Measurements from ENCODE around the gene OXTR. TPM values are rescaled to one million over a fixed set of nuclear protein-coding genes. Genes with fewer than 3 reads are reported as not detected.

The OXTR gene
- total and polyA plus RNA-seq, 4 donors = 1.6 to 5.6 (median 4.1) TPM

DNA sequence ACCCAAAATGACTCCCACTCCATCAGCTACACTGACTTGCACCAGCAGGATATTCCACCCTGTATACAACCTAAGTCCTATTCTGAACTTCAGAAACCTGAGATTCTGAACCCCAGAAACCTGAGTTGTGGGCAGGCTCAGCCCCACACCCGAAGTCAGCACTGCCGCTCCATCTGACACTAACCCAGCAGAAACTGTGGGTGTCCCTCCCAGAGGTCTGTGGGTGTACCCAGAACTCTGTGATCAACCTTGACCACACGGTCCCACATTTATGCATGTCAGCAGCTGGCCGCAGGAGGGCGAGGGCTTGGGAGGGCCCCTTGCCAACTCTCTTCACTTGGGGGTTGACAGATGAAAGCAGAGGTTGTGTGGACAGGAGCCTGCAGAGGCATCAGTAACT lies 9.3 kb downstream of the OXTR start:
- Histone ChIP-seq H3K27me3 (ENCODE audit: control insufficient read depth, insufficient read depth, low read length) (no peaks in the 10 kb centered on the region), H3K9me3 (ENCODE audit: control insufficient read depth, insufficient read depth, low read length) (no peaks in the 10 kb centered on the region), H3K4me1 (ENCODE audit: control insufficient read depth, insufficient read depth, low read length) (peaks cover 14% of the 10 kb centered on the region), H3K4me3 (ENCODE audit: low read depth, low read length) (no peak overlapping the region), H3K27ac (ENCODE audit: low read depth, low read length) (no peak overlapping the region), H3K36me3 (ENCODE audit: control insufficient read depth, insufficient read depth, low read length) (no peaks in the 10 kb centered on the region)
- WGBS (ENCODE audit: insufficient coverage) = 80% methylated on average over 5 of the region's 5 CpGs
- no peak for DNase-seq (ENCODE audit: low read depth in 4 of 6, low spot score in 6 of 6)

DNA sequence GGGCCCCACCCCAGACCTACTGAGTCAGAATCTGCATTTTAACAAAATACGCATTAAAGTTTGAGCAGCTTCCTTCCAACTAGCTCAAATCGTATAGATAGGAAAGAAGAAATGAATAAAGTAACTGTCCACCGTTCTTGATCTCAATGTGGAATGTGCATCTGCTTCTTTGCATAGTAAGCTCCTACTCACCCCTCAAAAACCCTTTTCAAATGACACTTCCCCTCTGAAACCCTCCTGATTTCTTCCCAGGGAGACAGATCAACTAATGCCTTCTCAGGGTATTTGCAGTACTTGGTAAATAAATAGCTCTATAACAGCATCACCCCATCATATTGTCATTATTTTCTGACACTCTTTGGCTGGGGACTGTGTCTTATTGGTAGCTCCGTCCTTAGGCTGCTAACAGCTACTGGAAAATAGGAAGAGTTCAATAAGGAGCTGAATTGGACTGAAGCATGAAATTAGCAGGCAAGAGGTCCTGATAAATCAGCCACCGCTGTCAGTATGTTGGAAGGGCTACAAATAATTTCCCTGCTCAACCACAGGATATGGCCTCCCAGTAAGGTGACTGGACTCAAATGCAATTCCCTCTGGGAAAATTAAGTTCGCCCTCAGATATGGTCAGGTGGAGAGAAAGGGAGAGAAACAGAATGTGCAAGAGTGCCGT lies 10.2 kb downstream of the OXTR start:
- Histone ChIP-seq H3K4me3 (ENCODE audit: low read depth, low read length) (no peak overlapping the region), H3K9me3 (ENCODE audit: control insufficient read depth, insufficient read depth, low read length) (no peaks in the 10 kb centered on the region), H3K4me1 (ENCODE audit: control insufficient read depth, insufficient read depth, low read length) (peaks cover 14% of the 10 kb centered on the region), H3K27me3 (ENCODE audit: control insufficient read depth, insufficient read depth, low read length) (no peaks in the 10 kb centered on the region), H3K36me3 (ENCODE audit: control insufficient read depth, insufficient read depth, low read length) (no peaks in the 10 kb centered on the region), H3K27ac (ENCODE audit: low read depth, low read length) (no peak overlapping the region)
- WGBS (ENCODE audit: insufficient coverage) = 85% methylated on average over 3 of the region's 7 CpGs
- DNase-seq (ENCODE audit: low read depth in 4 of 6, low spot score in 6 of 6) = peak in 1 of 6 donors; percentile 39

- no peaks in the 10 kb centered on the region for H3K27me3 ChIP-seq (ENCODE audit: control insufficient read depth, insufficient read depth, low read length)
- WGBS (ENCODE audit: insufficient coverage) = 60% methylated on average over 10 of the region's 24 CpGs
- H3K4me3 ChIP-seq (ENCODE audit: low read depth, low read length) = no peak overlapping the region
- peaks cover 4% of the 10 kb centered on the region for H3K36me3 ChIP-seq (ENCODE audit: control insufficient read depth, insufficient read depth, low read length)
- DNase-seq (ENCODE audit: low read depth in 4 of 6, low spot score in 6 of 6) = no peak
- no peak overlapping the region for H3K27ac ChIP-seq (ENCODE audit: low read depth, low read length)
- H3K4me1 ChIP-seq (ENCODE audit: control insufficient read depth, insufficient read depth, low read length) = peaks cover 14% of the 10 kb centered on the region
- H3K9me3 ChIP-seq (ENCODE audit: control insufficient read depth, insufficient read depth, low read length) = no peaks in the 10 kb centered on the region
Observed at GRCh38 chr3:8757551-8758518, 11.6 kb downstream of the OXTR start.

DNA sequence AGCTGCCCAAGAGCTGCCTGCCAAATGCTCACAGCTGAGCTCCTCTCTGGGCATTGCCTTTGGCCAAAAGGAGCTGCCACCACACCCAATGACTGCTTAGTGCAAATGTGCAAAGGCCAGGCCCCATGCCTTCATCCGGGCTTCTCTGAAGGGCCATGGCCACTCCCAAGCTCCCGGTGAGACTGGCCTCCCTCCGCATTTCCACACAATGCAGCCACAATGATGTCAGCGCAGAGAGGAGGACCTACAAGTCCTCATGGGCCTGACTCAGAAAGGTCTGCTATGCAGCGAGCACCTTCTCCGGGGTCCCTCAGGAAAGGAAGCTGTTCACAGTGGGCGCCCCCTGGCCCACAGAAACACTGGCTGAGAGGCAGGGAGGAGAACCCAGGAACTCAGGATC lies 12.7 kb downstream of the OXTR start:
- H3K36me3 ChIP-seq (ENCODE audit: control insufficient read depth, insufficient read depth, low read length) = peaks cover 7% of the 10 kb centered on the region
- H3K27me3 ChIP-seq (ENCODE audit: control insufficient read depth, insufficient read depth, low read length) = no peaks in the 10 kb centered on the region
- H3K4me1 ChIP-seq (ENCODE audit: control insufficient read depth, insufficient read depth, low read length) = peaks cover 14% of the 10 kb centered on the region
- H3K4me3 ChIP-seq (ENCODE audit: low read depth, low read length) = no peak overlapping the region
- H3K9me3 ChIP-seq (ENCODE audit: control insufficient read depth, insufficient read depth, low read length) = no peaks in the 10 kb centered on the region
- no peak overlapping the region for H3K27ac ChIP-seq (ENCODE audit: low read depth, low read length)
- no peak for DNase-seq (ENCODE audit: low read depth in 4 of 6, low spot score in 6 of 6)
- WGBS (ENCODE audit: insufficient coverage) = 85% methylated on average over 4 of the region's 7 CpGs

DNA sequence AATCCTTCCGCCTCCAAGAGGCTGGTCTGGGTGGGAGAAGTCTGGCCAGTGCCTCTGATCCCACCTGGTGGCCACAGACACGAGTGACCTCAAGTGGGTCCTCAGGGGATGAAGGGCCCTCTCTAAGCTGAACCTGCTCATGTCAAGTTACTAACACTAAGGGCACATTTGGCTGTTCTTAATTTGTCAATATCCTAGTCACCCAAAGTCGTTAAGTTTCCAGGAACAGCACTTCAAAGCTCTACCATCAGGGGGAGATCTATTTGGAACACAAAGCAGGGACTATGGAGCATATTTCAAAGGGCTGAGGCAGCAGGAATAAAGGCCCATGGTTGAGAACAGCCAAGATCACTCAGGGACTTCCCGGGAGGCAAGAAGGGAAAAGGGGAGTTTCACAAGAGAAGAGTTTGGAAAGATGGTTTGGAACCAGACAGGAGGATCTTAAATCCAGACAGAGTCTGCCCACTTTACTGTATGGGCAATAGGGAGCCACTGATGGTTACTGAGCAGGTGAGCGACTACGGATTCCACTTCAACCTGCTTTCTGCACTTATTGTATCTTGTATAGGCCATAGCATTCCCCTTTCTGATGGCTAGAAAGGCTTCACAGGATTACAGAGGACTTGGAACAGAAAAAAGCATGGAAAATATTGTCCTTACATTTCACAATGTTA lies 13.7 kb downstream of the OXTR start:
- peaks cover 14% of the 10 kb centered on the region for H3K4me1 ChIP-seq (ENCODE audit: control insufficient read depth, insufficient read depth, low read length)
- 58% methylated on average over 2 of the region's 6 CpGs for WGBS (ENCODE audit: insufficient coverage)
- no peaks in the 10 kb centered on the region for H3K9me3 ChIP-seq (ENCODE audit: control insufficient read depth, insufficient read depth, low read length)
- H3K27ac ChIP-seq (ENCODE audit: low read depth, low read length) = no peak overlapping the region
- H3K27me3 ChIP-seq (ENCODE audit: control insufficient read depth, insufficient read depth, low read length) = no peaks in the 10 kb centered on the region
- no peak overlapping the region for H3K4me3 ChIP-seq (ENCODE audit: low read depth, low read length)
- no peak for DNase-seq (ENCODE audit: low read depth in 4 of 6, low spot score in 6 of 6)
- peaks cover 7% of the 10 kb centered on the region for H3K36me3 ChIP-seq (ENCODE audit: control insufficient read depth, insufficient read depth, low read length)

DNA sequence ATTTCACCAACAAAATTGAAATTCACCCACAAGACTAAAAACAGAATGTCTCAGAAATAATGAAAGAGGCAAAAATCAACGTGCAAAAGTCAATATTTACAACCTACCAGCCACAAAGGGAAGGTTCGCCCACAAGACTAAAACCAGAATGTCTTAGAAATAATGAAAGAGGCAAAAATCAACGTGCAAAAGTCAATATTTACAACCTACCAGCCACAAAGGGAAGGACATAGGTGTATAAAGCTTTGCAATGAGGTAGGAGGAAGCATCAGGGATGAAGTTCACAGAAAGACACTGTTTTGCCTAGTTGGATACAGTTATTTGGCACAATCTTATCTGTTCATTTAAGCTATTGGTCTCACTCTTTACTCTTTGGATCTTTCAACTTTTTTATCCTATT lies 14.3 kb downstream of the OXTR start:
- Histone ChIP-seq H3K36me3 (ENCODE audit: control insufficient read depth, insufficient read depth, low read length) (peaks cover 7% of the 10 kb centered on the region), H3K27me3 (ENCODE audit: control insufficient read depth, insufficient read depth, low read length) (no peaks in the 10 kb centered on the region), H3K4me3 (ENCODE audit: low read depth, low read length) (no peak overlapping the region), H3K27ac (ENCODE audit: low read depth, low read length) (no peak overlapping the region), H3K4me1 (ENCODE audit: control insufficient read depth, insufficient read depth, low read length) (peaks cover 8% of the 10 kb centered on the region), H3K9me3 (ENCODE audit: control insufficient read depth, insufficient read depth, low read length) (no peaks in the 10 kb centered on the region)
- DNase-seq (ENCODE audit: low read depth in 4 of 6, low spot score in 6 of 6) = no peak
- WGBS (ENCODE audit: insufficient coverage) = no CpG with 5 or more reads among the region's 3 CpGs

- DNase-seq (ENCODE audit: low read depth in 4 of 6, low spot score in 6 of 6) = no peak
- WGBS (ENCODE audit: insufficient coverage) = 91% methylated on average over 14 of the region's 14 CpGs
Observed at GRCh38 chr3:8752832-8753231, 16.6 kb downstream of the OXTR start.

DNA sequence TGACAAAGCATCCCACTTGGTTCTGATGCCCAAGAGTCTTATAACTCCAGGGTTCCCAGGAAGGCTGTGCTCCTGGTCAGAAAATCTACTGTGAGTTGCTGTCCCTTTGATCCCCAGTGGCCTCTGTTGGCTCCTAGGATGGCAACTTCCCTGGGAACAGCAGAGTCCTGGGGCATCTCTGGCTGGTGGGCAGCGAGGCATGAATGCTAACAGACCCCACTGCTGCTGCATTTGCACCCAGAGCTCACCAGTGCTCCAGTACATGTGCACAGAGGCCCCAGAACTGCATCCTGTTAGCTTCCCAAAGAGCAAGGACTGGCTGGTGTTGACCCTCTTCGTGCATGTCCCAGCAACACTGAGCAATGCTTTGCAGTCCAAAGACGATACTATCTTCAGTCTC lies 20.1 kb downstream of the OXTR start:
- Histone ChIP-seq H3K27ac (ENCODE audit: low read depth, low read length) (no peak overlapping the region), H3K4me1 (ENCODE audit: control insufficient read depth, insufficient read depth, low read length) (peaks cover 4% of the 10 kb centered on the region), H3K36me3 (ENCODE audit: control insufficient read depth, insufficient read depth, low read length) (peaks cover 7% of the 10 kb centered on the region), H3K27me3 (ENCODE audit: control insufficient read depth, insufficient read depth, low read length) (no peaks in the 10 kb centered on the region), H3K4me3 (ENCODE audit: low read depth, low read length) (no peak overlapping the region), H3K9me3 (ENCODE audit: control insufficient read depth, insufficient read depth, low read length) (no peaks in the 10 kb centered on the region)
- 96% methylated on average over 3 of the region's 3 CpGs for WGBS (ENCODE audit: insufficient coverage)
- no peak for DNase-seq (ENCODE audit: low read depth in 4 of 6, low spot score in 6 of 6)

More at GRCh38 chr3:8752832-8753231, 16.6 kb downstream of the OXTR start:
- Histone ChIP-seq H3K36me3 (ENCODE audit: control insufficient read depth, insufficient read depth, low read length) (peaks cover 7% of the 10 kb centered on the region), H3K4me1 (ENCODE audit: control insufficient read depth, insufficient read depth, low read length) (peaks cover 4% of the 10 kb centered on the region), H3K9me3 (ENCODE audit: control insufficient read depth, insufficient read depth, low read length) (no peaks in the 10 kb centered on the region), H3K27me3 (ENCODE audit: control insufficient read depth, insufficient read depth, low read length) (no peaks in the 10 kb centered on the region), H3K4me3 (ENCODE audit: low read depth, low read length) (no peak overlapping the region), H3K27ac (ENCODE audit: low read depth, low read length) (no peak overlapping the region)

GRCh38 chr3:8746780-8747345 lies 22.6 kb downstream of the OXTR start:
- no peaks in the 10 kb centered on the region for H3K27me3 ChIP-seq (ENCODE audit: control insufficient read depth, insufficient read depth, low read length)
- DNase-seq (ENCODE audit: low read depth in 4 of 6, low spot score in 6 of 6) = peak in 2 of 6 donors; percentile 35 to 41
- H3K27ac ChIP-seq (ENCODE audit: low read depth, low read length) = no peak overlapping the region
- H3K4me1 ChIP-seq (ENCODE audit: control insufficient read depth, insufficient read depth, low read length) = peaks cover 7% of the 10 kb centered on the region
- H3K4me3 ChIP-seq (ENCODE audit: low read depth, low read length) = no peak overlapping the region
- no peaks in the 10 kb centered on the region for H3K36me3 ChIP-seq (ENCODE audit: control insufficient read depth, insufficient read depth, low read length)
- WGBS (ENCODE audit: insufficient coverage) = 100% methylated on average over 1 of the region's 7 CpGs
- H3K9me3 ChIP-seq (ENCODE audit: control insufficient read depth, insufficient read depth, low read length) = no peaks in the 10 kb centered on the region

Data from spinal cord (tissue), 10 donors.